Skeletal muscle satellite cell (primary cell): ENCODE measurements around the gene LIPE. TPM values are rescaled to one million over a fixed set of nuclear protein-coding genes. Genes with fewer than 3 reads are reported as not detected.

Experiments
- H3K27me3 ChIP-seq: 2 replicates; pipeline ENCODE4 v1.7.0; 2013; ENCODE audit warnings: low read length; ENCODE audit not compliant: control insufficient read depth, insufficient read depth
- H3K36me3 ChIP-seq: 2 replicates; pipeline ENCODE4 v1.7.0; 2013; ENCODE audit warnings: mild to moderate bottlenecking, control low read depth, low read length; ENCODE audit not compliant: insufficient read depth
- H3K4me1 ChIP-seq: 2 replicates; pipeline ENCODE4 v1.7.0; 2013; ENCODE audit warnings: low read length; ENCODE audit not compliant: control insufficient read depth, insufficient read depth
- H3K4me2 ChIP-seq: 2 replicates; pipeline ENCODE4 v1.7.0; 2013; ENCODE audit warnings: mild to moderate bottlenecking, low read length
- H3K4me3 ChIP-seq: 2 replicates; pipeline ENCODE4 v1.7.0; 2013; ENCODE audit warnings: low read length
- H3K9ac ChIP-seq: 2 replicates; pipeline ENCODE4 v1.7.0; 2013; ENCODE audit warnings: mild to moderate bottlenecking, low read depth, low read length, moderate library complexity
- H3K9me3 ChIP-seq: replicated peaks from 2 replicates; pipeline ENCODE4 v1.7.0; 2013; ENCODE audit warnings: mild to moderate bottlenecking, control low read depth, low read length
- small RNA-seq: library from RNA; depleted of rRNA; stranded (forward); fragments of <200 nt; gene quantifications from one replicate; pipeline ENCODE3, GENCODE V24; 2012

LIPE gene

DNA sequence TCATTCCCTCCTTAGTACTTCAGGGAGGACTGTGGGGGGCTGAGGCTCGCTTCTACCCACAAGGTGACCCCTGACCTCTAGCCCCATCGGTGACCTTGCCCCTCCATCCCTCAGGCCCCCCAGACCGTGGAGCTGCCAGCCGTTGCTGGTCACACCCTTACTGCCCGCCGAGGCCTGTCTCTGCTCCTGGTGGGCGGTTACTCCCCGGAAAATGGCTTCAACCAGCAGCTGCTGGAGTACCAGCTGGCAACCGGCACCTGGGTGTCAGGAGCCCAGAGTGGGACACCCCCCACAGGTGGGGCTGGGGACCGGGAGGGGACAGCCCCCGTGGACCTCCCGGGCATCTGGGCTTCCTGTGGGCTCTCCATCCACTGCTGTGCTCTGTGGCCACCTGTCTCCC lies 69.9 kb downstream of the LIPE start:
- H3K27me3 ChIP-seq: no peaks in the 10 kb centered on the region
- no peak overlapping the region for H3K4me3 ChIP-seq
- H3K36me3 ChIP-seq: peaks cover 17% of the 10 kb centered on the region
- H3K4me2 ChIP-seq: no peak overlapping the region
- H3K9ac ChIP-seq: no peak overlapping the region
- no peaks in the 10 kb centered on the region for H3K9me3 ChIP-seq
- no peaks in the 10 kb centered on the region for H3K4me1 ChIP-seq

DNA sequence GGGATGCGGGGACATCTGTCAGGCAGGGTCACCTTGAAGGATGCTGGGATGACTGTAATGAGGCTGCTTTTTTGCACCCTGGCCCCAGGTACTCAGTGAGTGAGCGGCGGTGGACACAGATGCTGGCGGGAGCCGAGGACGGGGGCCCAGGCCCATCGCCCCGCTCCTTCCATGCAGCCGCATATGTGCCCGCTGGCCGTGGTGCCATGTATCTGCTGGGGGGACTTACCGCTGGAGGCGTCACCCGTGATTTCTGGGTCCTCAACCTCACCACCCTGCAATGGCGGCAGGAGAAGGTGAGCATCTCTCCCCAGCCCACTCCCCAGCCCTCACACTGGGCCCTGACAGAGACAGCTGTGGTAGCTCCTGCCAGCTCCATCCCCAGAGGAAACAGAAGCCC lies 70.5 kb downstream of the LIPE start:
- H3K9ac ChIP-seq: no peak overlapping the region
- no peaks in the 10 kb centered on the region for H3K27me3 ChIP-seq
- H3K4me2 ChIP-seq: no peak overlapping the region
- no peaks in the 10 kb centered on the region for H3K4me1 ChIP-seq
- H3K4me3 ChIP-seq: no peak overlapping the region
- H3K36me3 ChIP-seq: peaks cover 17% of the 10 kb centered on the region
- H3K9me3 ChIP-seq: no peaks in the 10 kb centered on the region

GRCh38 chr19:42355896-42356295 lies 71.3 kb downstream of the LIPE start:
- H3K4me3 ChIP-seq: no peak overlapping the region
- no peaks in the 10 kb centered on the region for H3K27me3 ChIP-seq

GRCh38 chr19:42353341-42354015 lies 73.7 kb downstream of the LIPE start:
- Histone ChIP-seq H3K4me3 (no peak overlapping the region), H3K27me3 (no peaks in the 10 kb centered on the region), H3K4me1 (no peaks in the 10 kb centered on the region), H3K36me3 (peaks cover 24% of the 10 kb centered on the region), H3K9me3 (no peaks in the 10 kb centered on the region), H3K4me2 (no peak overlapping the region), H3K9ac (no peak overlapping the region)

More at GRCh38 chr19:42355896-42356295, 71.3 kb downstream of the LIPE start:
- H3K36me3 ChIP-seq: peaks cover 17% of the 10 kb centered on the region
- H3K4me2 ChIP-seq: no peak overlapping the region
- no peak overlapping the region for H3K9ac ChIP-seq
- no peaks in the 10 kb centered on the region for H3K4me1 ChIP-seq
- no peaks in the 10 kb centered on the region for H3K9me3 ChIP-seq

DNA sequence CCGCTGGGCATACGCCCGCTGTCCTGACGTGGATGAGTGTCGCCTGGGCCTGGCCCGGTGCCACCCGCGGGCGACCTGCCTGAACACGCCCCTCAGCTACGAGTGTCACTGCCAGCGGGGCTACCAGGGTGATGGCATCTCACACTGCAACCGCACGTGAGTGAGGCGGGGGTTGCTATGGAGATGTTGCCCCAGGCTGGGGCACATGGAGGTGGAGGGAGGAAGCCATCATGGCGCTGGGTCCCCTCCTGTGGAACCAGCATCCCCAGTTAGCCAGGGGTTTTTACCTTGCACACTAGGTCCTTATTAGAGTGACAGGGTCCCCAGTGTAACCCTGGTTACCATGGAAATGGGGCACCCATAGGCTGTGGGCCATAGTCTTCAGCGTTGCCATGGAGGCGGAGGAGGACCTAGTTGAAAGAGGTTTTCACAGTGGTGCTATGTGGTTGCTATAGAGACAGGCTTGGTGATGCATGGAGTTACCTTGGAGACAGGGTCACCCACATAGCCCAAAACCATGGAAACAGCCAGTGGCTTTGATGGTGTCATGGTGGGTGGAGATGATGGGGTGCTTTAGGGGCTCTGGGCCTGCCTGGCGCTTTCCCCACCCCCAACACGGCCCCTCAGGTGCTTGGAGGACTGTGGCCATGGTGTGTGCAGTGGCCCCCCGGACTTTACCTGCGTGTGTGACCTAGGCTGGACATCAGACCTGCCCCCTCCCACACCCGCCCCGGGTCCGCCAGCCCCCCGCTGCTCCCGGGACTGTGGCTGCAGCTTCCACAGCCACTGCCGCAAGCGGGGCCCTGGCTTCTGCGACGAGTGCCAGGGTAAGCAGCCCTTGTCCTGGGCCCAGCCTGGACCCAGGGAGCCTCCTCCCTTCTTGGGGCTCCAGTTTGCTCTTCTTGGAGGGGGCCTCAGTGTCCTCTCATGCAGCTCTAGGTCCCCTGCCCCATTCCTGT lies 74.6 kb downstream of the LIPE start:
- H3K4me1 ChIP-seq: no peaks in the 10 kb centered on the region
- H3K9me3 ChIP-seq: no peaks in the 10 kb centered on the region
- H3K36me3 ChIP-seq: peaks cover 29% of the 10 kb centered on the region
- no peaks in the 10 kb centered on the region for H3K27me3 ChIP-seq
- no peak overlapping the region for H3K4me2 ChIP-seq
- no peak overlapping the region for H3K9ac ChIP-seq
- H3K4me3 ChIP-seq: no peak overlapping the region

Small RNA genes lying within 50 kb of the gene (small RNA-seq; reads per million reads assigned to genes)
- gene RNU4-60P: not detected
